Frontal cortex (tissue), 4 donors: ENCODE results near the gene SLC39A7. TPM values are rescaled to one million over a fixed set of nuclear protein-coding genes. Genes with fewer than 3 reads are reported as not detected.
A peak's percentile ranks its signal among the peaks of the same experiment; 100 is the strongest.

ENCODE experiments used
- DNase-seq, 2 donors: peaks; one replicate each; pipeline ENCODE4 v3.0.0; 2012; ENCODE audit warnings: low spot score in 2 of 2
- FAIRE-seq: peaks from 2 replicates; lab custom pipeline; 2012; peaks lifted over from hg19 to GRCh38; lab: Jason Lieb, UNC
- total RNA-seq: library from RNA; depleted of rRNA; stranded (reverse); fragments of >200 nt; gene quantifications from one replicate; pipeline ENCODE4 v1.2.3, GENCODE V29; 2014
- donor health status: control.
- donor health status: control.
- donor health status: control.

SLC39A7 gene
- total RNA-seq, 1 donor from 2014 or later: 36.3 TPM

- no peak for DNase-seq
- no peak for FAIRE-seq
Observed at GRCh38 chr6:33169291-33170175, 31.1 kb upstream of the SLC39A7 start.

GRCh38 chr6:33170176-33171015, 30.3 kb upstream of the SLC39A7 start:
- no peak for FAIRE-seq
- DNase-seq: no peak

- no peak for FAIRE-seq
- DNase-seq: no peak
Observed at GRCh38 chr6:33171016-33171879, 29.4 kb upstream of the SLC39A7 start.

GRCh38 chr6:33171880-33172687, 28.6 kb upstream of the SLC39A7 start:
- no peak for DNase-seq
- FAIRE-seq: no peak

GRCh38 chr6:33172688-33173534, 27.8 kb upstream of the SLC39A7 start:
- FAIRE-seq: no peak

GRCh38 chr6:33173535-33174180, 27.0 kb upstream of the SLC39A7 start:
- DNase-seq (no peak), FAIRE-seq (no peak)

More at GRCh38 chr6:33172688-33173534, 27.8 kb upstream of the SLC39A7 start:
- peak in 1 of 2 donors; percentile 66 for DNase-seq

GRCh38 chr6:33174784-33175183, 25.9 kb upstream of the SLC39A7 start:
- DNase-seq (no peak), FAIRE-seq (no peak)

GRCh38 chr6:33175436-33176069, 25.1 kb upstream of the SLC39A7 start:
- DNase-seq (no peak), FAIRE-seq (no peak)

GRCh38 chr6:33176906-33177305, 23.8 kb upstream of the SLC39A7 start:
- no peak for DNase-seq
- no peak for FAIRE-seq

GRCh38 chr6:33177552-33178446, 22.9 kb upstream of the SLC39A7 start:
- FAIRE-seq (no peak), DNase-seq (no peak)

GRCh38 chr6:33178755-33179475, 21.8 kb upstream of the SLC39A7 start:
- no peak for FAIRE-seq
- DNase-seq: no peak

- FAIRE-seq: no peak
- no peak for DNase-seq
Observed at GRCh38 chr6:33181141-33181540, 19.5 kb upstream of the SLC39A7 start.

- no peak for FAIRE-seq
Observed at GRCh38 chr6:33183071-33183683, 17.5 kb upstream of the SLC39A7 start.

GRCh38 chr6:33185190-33185589, 15.5 kb upstream of the SLC39A7 start:
- FAIRE-seq (no peak), DNase-seq (no peak)

More at GRCh38 chr6:33183071-33183683, 17.5 kb upstream of the SLC39A7 start:
- no peak for DNase-seq

GRCh38 chr6:33185654-33186187, 14.9 kb upstream of the SLC39A7 start:
- FAIRE-seq: no peak
- no peak for DNase-seq
